GM21529 (cell line): Measurements from ENCODE around the gene NCMAP.

Source experiments
- ATAC-seq: cut with Tn5 transposase; IDR thresholded peaks from one replicate; pipeline ENCODE4 v1.9.1; 2021; ENCODE audit not compliant: unreplicated experiment

Gene NCMAP

GRCh38 chr1:24570265-24571125, 14.6 kb downstream of the NCMAP start:
- ATAC-seq: no peak

GRCh38 chr1:24572301-24572700, 16.4 kb downstream of the NCMAP start:
- no peak for ATAC-seq

- ATAC-seq: no peak
Observed at GRCh38 chr1:24575905-24576587, 20.2 kb downstream of the NCMAP start.

GRCh38 chr1:24578846-24579245, 23.0 kb downstream of the NCMAP start:
- ATAC-seq: no peak

- ATAC-seq: no peak
Observed at GRCh38 chr1:24580756-24581155, 24.9 kb downstream of the NCMAP start.

- ATAC-seq: no peak
Observed at GRCh38 chr1:24584171-24584647, 28.3 kb downstream of the NCMAP start.

- ATAC-seq: no peak
Observed at GRCh38 chr1:24586119-24586518, 30.2 kb downstream of the NCMAP start.

- ATAC-seq: no peak
Observed at GRCh38 chr1:24586970-24587820, 31.3 kb downstream of the NCMAP start.

GRCh38 chr1:24588573-24588972, 32.7 kb downstream of the NCMAP start:
- no peak for ATAC-seq

GRCh38 chr1:24589200-24589599, 33.3 kb downstream of the NCMAP start:
- no peak for ATAC-seq

GRCh38 chr1:24591781-24592180, 35.9 kb downstream of the NCMAP start:
- no peak for ATAC-seq

- ATAC-seq: no peak
Observed at GRCh38 chr1:24594328-24594598, 38.4 kb downstream of the NCMAP start.

GRCh38 chr1:24596401-24596880, 40.6 kb downstream of the NCMAP start:
- no peak for ATAC-seq

GRCh38 chr1:24599265-24599664, 43.4 kb downstream of the NCMAP start:
- ATAC-seq: no peak

GRCh38 chr1:24600551-24600950, 44.7 kb downstream of the NCMAP start:
- no peak for ATAC-seq

GRCh38 chr1:24605534-24606295, 49.8 kb downstream of the NCMAP start:
- ATAC-seq: no peak

GRCh38 chr1:24606296-24606605, 50.4 kb downstream of the NCMAP start:
- ATAC-seq: no peak

- no peak for ATAC-seq
Observed at GRCh38 chr1:24606621-24607020, 50.7 kb downstream of the NCMAP start.

- no peak for ATAC-seq
Observed at GRCh38 chr1:24609949-24610517, 54.1 kb downstream of the NCMAP start.

GRCh38 chr1:24619376-24619775, 63.5 kb downstream of the NCMAP start:
- no peak for ATAC-seq

- ATAC-seq: no peak
Observed at GRCh38 chr1:24620678-24621077, 64.8 kb downstream of the NCMAP start.
